HL-60 (cell line): ENCODE results near the gene PRLR.

Source experiments
- DNase-seq, 2 experiments: peaks; one replicate each; pipeline ENCODE4 v3.0.0-alpha.2; 2010 to 2020; ENCODE audit warnings: low read depth in 1 of 2, low spot score in 1 of 2
- H3K27ac ChIP-seq: fragments of 250-450 bp; sonication (Bioruptor Pico); replicated peaks from 2 replicates; pipeline ENCODE4 v1.5.1; 2020; ENCODE audit warnings: mild to moderate bottlenecking, moderate library complexity
- H3K27me3 ChIP-seq: fragments of 250-450 bp; sonication (Bioruptor Pico); 2 replicates; pipeline ENCODE4 v1.5.1; 2021; ENCODE audit warnings: mild to moderate bottlenecking, moderate library complexity; ENCODE audit not compliant: insufficient read depth, poor library complexity, severe bottlenecking
- H3K4me3 ChIP-seq: replicated peaks from 2 replicates; pipeline ENCODE4 v1.5.1; 2011; ENCODE audit warnings: mild to moderate bottlenecking, control low read depth, low read length; ENCODE audit not compliant: insufficient read depth
- CTCF ChIP-seq: IDR thresholded peaks from one replicate; pipeline ENCODE4 v1.5.1; 2011; ENCODE audit warnings: low read length, control low read depth, inconsistent platforms; ENCODE audit not compliant: insufficient read depth
- GABPA ChIP-seq: IDR thresholded peaks from 2 replicates; pipeline ENCODE4 v1.6.1; 2012; ENCODE audit warnings: low read depth
- POLR2AphosphoS5 ChIP-seq: IDR thresholded peaks from 2 replicates; pipeline ENCODE4 v1.6.1; 2012; ENCODE audit warnings: low read depth
- REST ChIP-seq: IDR thresholded peaks from 2 replicates; pipeline ENCODE4 v1.6.1; 2012; ENCODE audit warnings: low read depth; ENCODE audit not compliant: insufficient replicate concordance
- SPI1 ChIP-seq: IDR thresholded peaks from 2 replicates; pipeline ENCODE4 v1.6.1; 2012; ENCODE audit warnings: low read depth, mild to moderate bottlenecking, borderline replicate concordance

The PRLR gene

GRCh38 chr5:35171991-35172390, 58.3 kb downstream of the PRLR start:
- TF ChIP-seq SPI1: no peak
- TF ChIP-seq POLR2AphosphoS5: no peak
- no peak for TF ChIP-seq GABPA
- TF ChIP-seq CTCF: no peak
- TF ChIP-seq REST: no peak
- DNase-seq: no peak
- no peak overlapping the region for H3K4me3 ChIP-seq
- H3K27ac ChIP-seq: no peak overlapping the region
- no peaks in the 10 kb centered on the region for H3K27me3 ChIP-seq

GRCh38 chr5:35171078-35171477, 59.2 kb downstream of the PRLR start:
- TF ChIP-seq REST: no peak
- TF ChIP-seq SPI1: no peak
- TF ChIP-seq POLR2AphosphoS5: no peak
- no peak for TF ChIP-seq CTCF
- no peak for TF ChIP-seq GABPA
- DNase-seq: no peak
- Histone ChIP-seq H3K4me3 (no peak overlapping the region), H3K27ac (no peak overlapping the region), H3K27me3 (no peaks in the 10 kb centered on the region)

- Histone ChIP-seq H3K4me3 (no peak overlapping the region), H3K27me3 (no peaks in the 10 kb centered on the region), H3K27ac (no peak overlapping the region)
- DNase-seq: no peak
- TF ChIP-seq POLR2AphosphoS5 (no peak), GABPA (no peak), SPI1 (no peak), CTCF (no peak), REST (no peak)
Observed at GRCh38 chr5:35166043-35166442, 64.2 kb downstream of the PRLR start.
